Panc1 (cell line): Measurements from ENCODE around the gene USP48. TPM values are rescaled to one million over a fixed set of nuclear protein-coding genes. Genes with fewer than 3 reads are reported as not detected.

Experiments
- ATAC-seq: fragments of 200-7000 bp; cut with Tn5 transposase; 2 replicates; pipeline ENCODE4 v1.9.1; 2020; ENCODE audit warnings: mild to moderate bottlenecking, moderate library complexity
- BruUV-seq: library from RNA; stranded (reverse); fragments of 400-500 nt; replicated peaks from 2 replicates; lab custom pipeline; 2021; lab: Mats Ljungman, UMichigan
- CTCF ChIA-PET: fragments of 300-600 bp; sonication (Branson Sonifier 250); formaldehyde crosslinking; loops from one replicate; lab custom pipeline; 2022; ENCODE audit warnings: antibody characterized with exemption; lab: Charles Lee
- POLR2A ChIA-PET: fragments of 300-600 bp; sonication (Branson Sonifier 250); formaldehyde crosslinking; loops from one replicate; lab custom pipeline; 2022; ENCODE audit warnings: antibody characterized with exemption; lab: Charles Lee
- DNase-seq: peaks from one replicate; pipeline ENCODE4 v3.0.0-alpha.2; 2010; ENCODE audit warnings: low read depth, low spot score
- H3K27ac ChIP-seq: 2 replicates; pipeline ENCODE4 v1.5.1; 2011; ENCODE audit warnings: mild to moderate bottlenecking, low read length, inconsistent platforms
- H3K27me3 ChIP-seq: fragments of 200-500 bp; sonication (Bioruptor generic); 2 replicates; pipeline ENCODE4 v1.6.0; 2014; ENCODE audit warnings: low read length, inconsistent platforms; ENCODE audit not compliant: control insufficient read depth, insufficient read depth
- H3K36me3 ChIP-seq: fragments of 200-500 bp; sonication (Bioruptor generic); 2 replicates; pipeline ENCODE4 v1.5.1; 2014; ENCODE audit warnings: inconsistent platforms, mild to moderate bottlenecking, low read length, moderate library complexity; ENCODE audit not compliant: control insufficient read depth, insufficient read depth
- H3K4me1 ChIP-seq: 2 replicates; pipeline ENCODE4 v1.5.1; 2011; ENCODE audit warnings: inconsistent platforms, mild to moderate bottlenecking, low read length, moderate library complexity; ENCODE audit not compliant: control insufficient read depth, insufficient read depth
- H3K4me3 ChIP-seq, 2 experiments: 2 replicates each; pipeline ENCODE4 v1.5.1; 2011 to 2012; ENCODE audit warnings: low read depth in 2 of 2, low read length in 2 of 2, mild to moderate bottlenecking in 2 of 2, inconsistent platforms in 1 of 2, moderate library complexity in 1 of 2
- H3K9me3 ChIP-seq: fragments of 200-500 bp; sonication (Bioruptor generic); 2 replicates; pipeline ENCODE4 v1.5.1; 2014; ENCODE audit warnings: low read depth, mild to moderate bottlenecking, inconsistent platforms, low read length, moderate library complexity; ENCODE audit not compliant: control insufficient read depth, insufficient read depth
- POLR2AphosphoS5 ChIP-seq: IDR thresholded peaks from 2 replicates; pipeline ENCODE4 v1.6.1; 2012; ENCODE audit warnings: mild to moderate bottlenecking, low read depth, low read length, moderate library complexity
- REST ChIP-seq, 2 experiments: IDR thresholded peaks; 2 replicates each; pipeline ENCODE4 v1.6.1; 2011 to 2012; ENCODE audit warnings: low read depth in 2 of 2, control low read depth in 1 of 2, low read length in 1 of 2, mild to moderate bottlenecking in 1 of 2, moderate library complexity in 1 of 2; ENCODE audit not compliant: insufficient read depth in 1 of 2
- SIN3A ChIP-seq: IDR thresholded peaks from 2 replicates; pipeline ENCODE4 v1.6.1; 2012; ENCODE audit warnings: low read depth, mild to moderate bottlenecking, low read length, moderate library complexity, borderline replicate concordance; ENCODE audit not compliant: insufficient read depth
- TCF7L2 ChIP-seq: IDR thresholded peaks from 2 replicates; pipeline ENCODE4 v1.6.1; 2011; ENCODE audit warnings: mild to moderate bottlenecking, low read depth, low read length, inconsistent platforms
- in situ Hi-C: cut with HindIII; loops from 2 replicates; pipeline ENCODE4 v1.10.0; 2016; ENCODE audit warnings: low sequenced_read_pairs, low pct_unique_long_range_greater_than_20kb
- intact Hi-C: fragments of 100-400 bp; cut with micrococcal nuclease; formaldehyde crosslinking; loops from one replicate; pipeline ENCODE4 v1.10.0; 2022; ENCODE audit not compliant: unreplicated experiment
- total RNA-seq: library from RNA; stranded (reverse); gene quantifications from one replicate; pipeline ENCODE4 v1.2.1, GENCODE V29; 2021; ENCODE audit not compliant: unreplicated experiment
- TF ChIP-seq, protein P1 (sequence below): fragments of 450-650 bp; IDR thresholded peaks from 2 replicates; pipeline ENCODE4 v1.5.1; 2017; ENCODE audit warnings: mild to moderate bottlenecking

Gene USP48
- total RNA-seq, 1 experiment from 2014 or later: 71.6 TPM

DNA sequence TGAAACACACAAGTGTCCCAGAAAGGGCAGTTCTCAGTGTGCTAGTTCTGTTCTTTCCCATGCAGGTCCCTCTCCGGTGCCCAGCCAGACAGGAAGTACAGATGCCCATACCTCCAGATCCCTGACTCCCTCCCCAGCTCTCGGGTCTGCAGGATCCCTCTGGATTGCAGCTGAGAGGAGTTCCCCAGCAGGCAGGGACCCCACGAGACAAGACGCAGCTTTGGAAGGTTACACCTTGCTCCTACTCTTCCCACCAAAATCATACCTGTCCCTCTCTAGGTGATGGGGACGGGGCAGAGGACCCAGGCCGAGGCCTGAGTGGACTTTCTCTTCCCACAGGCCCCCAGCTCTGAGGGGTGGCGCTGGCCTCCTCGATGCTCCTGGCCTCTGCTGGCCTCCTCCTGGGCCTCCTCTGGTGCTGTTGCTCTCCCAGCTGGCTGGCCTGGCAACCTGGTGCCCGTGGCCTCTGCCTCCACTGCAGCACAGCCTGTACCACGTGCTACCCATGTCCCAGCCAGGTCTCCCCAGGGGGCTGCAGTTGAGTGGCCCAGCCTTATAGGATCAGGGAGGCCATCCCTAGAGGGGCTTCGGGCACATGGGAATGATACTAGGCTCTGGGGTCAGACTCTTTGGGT is 38.6 kb upstream of the USP48 start:
- H3K27me3 ChIP-seq: no peaks in the 10 kb centered on the region
- ChIA-PET POLR2A (no interaction called here), CTCF (no interaction called here)
- DNase-seq (no peak), ATAC-seq (0 out of 2 replicates have a peak, but pooled peaks have one; percentile 7)
- peaks cover 4% of the 10 kb centered on the region; the same call in 1 of the 2 replicates for H3K36me3 ChIP-seq
- H3K9me3 ChIP-seq: no peaks in the 10 kb centered on the region
- in situ Hi-C loops (no loop called here), intact Hi-C loops (no loop called here)
- H3K4me1 ChIP-seq: peaks cover 6% of the 10 kb centered on the region
- BruUV-seq: no TSS peak
- no peak overlapping the region for H3K27ac ChIP-seq
- H3K4me3 ChIP-seq: no peak overlapping the region
- no peak for TF ChIP-seq SIN3A
- TF ChIP-seq REST (IDR thresholded peaks at IDR 0.05; ENCODE audit: insufficient read depth in 1 of 2, low read depth in 2 of 2, low read length in 1 of 2): no peak
- no peak for TF ChIP-seq TCF7L2
- TF ChIP-seq, protein P1, sequence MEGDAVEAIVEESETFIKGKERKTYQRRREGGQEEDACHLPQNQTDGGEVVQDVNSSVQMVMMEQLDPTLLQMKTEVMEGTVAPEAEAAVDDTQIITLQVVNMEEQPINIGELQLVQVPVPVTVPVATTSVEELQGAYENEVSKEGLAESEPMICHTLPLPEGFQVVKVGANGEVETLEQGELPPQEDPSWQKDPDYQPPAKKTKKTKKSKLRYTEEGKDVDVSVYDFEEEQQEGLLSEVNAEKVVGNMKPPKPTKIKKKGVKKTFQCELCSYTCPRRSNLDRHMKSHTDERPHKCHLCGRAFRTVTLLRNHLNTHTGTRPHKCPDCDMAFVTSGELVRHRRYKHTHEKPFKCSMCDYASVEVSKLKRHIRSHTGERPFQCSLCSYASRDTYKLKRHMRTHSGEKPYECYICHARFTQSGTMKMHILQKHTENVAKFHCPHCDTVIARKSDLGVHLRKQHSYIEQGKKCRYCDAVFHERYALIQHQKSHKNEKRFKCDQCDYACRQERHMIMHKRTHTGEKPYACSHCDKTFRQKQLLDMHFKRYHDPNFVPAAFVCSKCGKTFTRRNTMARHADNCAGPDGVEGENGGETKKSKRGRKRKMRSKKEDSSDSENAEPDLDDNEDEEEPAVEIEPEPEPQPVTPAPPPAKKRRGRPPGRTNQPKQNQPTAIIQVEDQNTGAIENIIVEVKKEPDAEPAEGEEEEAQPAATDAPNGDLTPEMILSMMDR: no peak
- no peak; the same call in 1 of the 2 replicates for TF ChIP-seq POLR2AphosphoS5

- peaks cover 6% of the 10 kb centered on the region for H3K4me1 ChIP-seq
- DNase-seq (no peak), ATAC-seq (no peak)
- no peak overlapping the region for H3K27ac ChIP-seq
- in situ Hi-C loops (no loop called here), intact Hi-C loops (no loop called here)
- ChIA-PET CTCF (no interaction called here), POLR2A (no interaction called here)
- BruUV-seq: no TSS peak
- no peak overlapping the region for H3K4me3 ChIP-seq
- H3K27me3 ChIP-seq: no peaks in the 10 kb centered on the region
- H3K36me3 ChIP-seq: peaks cover 4% of the 10 kb centered on the region; the same call in 1 of the 2 replicates
- H3K9me3 ChIP-seq: no peaks in the 10 kb centered on the region
- TF ChIP-seq SIN3A: no peak
- no peak for TF ChIP-seq POLR2AphosphoS5
- no peak for TF ChIP-seq REST (IDR thresholded peaks at IDR 0.05; ENCODE audit: insufficient read depth in 1 of 2, low read depth in 2 of 2, low read length in 1 of 2)
- TF ChIP-seq TCF7L2: no peak
- TF ChIP-seq, protein P1: no peak
These were observed 37.8 kb upstream of the USP48 start for GRCh38 chr1:21820597-21821232.
